H1 (cell line): ENCODE results near the gene LSM3. TPM values are rescaled to one million over a fixed set of nuclear protein-coding genes. Genes with fewer than 3 reads are reported as not detected.

Source experiments
- BCL11A ChIP-seq, 2 experiments: IDR thresholded peaks; one replicate each; pipeline ENCODE4 v1.6.1; 2011; ENCODE audit warnings: low read depth in 2 of 2, low read length in 2 of 2, mild to moderate bottlenecking in 2 of 2
- CHD1 ChIP-seq: IDR thresholded peaks from 2 replicates; pipeline ENCODE4 v1.6.1; 2012; ENCODE audit warnings: low read depth, low read length, improper control_type of control experiment
- CHD7 ChIP-seq: fragments of 300-600 bp; sonication (generic); IDR thresholded peaks from 2 replicates; pipeline ENCODE4 v1.7.1; 2012; ENCODE audit warnings: low read length, moderate library complexity, mild to moderate bottlenecking, inconsistent platforms; ENCODE audit not compliant: insufficient replicate concordance
- HDAC2 ChIP-seq, 2 experiments: fragments of 300-600 bp in 1 of 2; sonication (generic) in 1 of 2; IDR thresholded peaks; 2 replicates each; pipeline ENCODE4 v1.6.1; 2011 to 2012; ENCODE audit warnings: low read depth in 2 of 2, low read length in 2 of 2, mild to moderate bottlenecking in 2 of 2, moderate library complexity in 2 of 2, borderline replicate concordance in 1 of 2, inconsistent platforms in 1 of 2
- JUND ChIP-seq: IDR thresholded peaks from 2 replicates; pipeline ENCODE4 v1.6.1; 2011; ENCODE audit warnings: mild to moderate bottlenecking, improper control_type of control experiment, low read length
- NANOG ChIP-seq: IDR thresholded peaks from 2 replicates; pipeline ENCODE4 v1.6.1; 2011; ENCODE audit warnings: low read length, low read depth, mild to moderate bottlenecking, inconsistent platforms; ENCODE audit not compliant: insufficient read depth, poor library complexity, severe bottlenecking
- POLR2A ChIP-seq, 2 experiments: IDR thresholded peaks; 1 replicate in 1 of 2; 2 replicates in 1 of 2; pipeline ENCODE4 v1.6.1; 2011; ENCODE audit warnings: low read depth in 2 of 2, low read length in 2 of 2, mild to moderate bottlenecking in 2 of 2; ENCODE audit errors: control extremely low read depth in 1 of 2
- SIX5 ChIP-seq: IDR thresholded peaks from 2 replicates; pipeline ENCODE4 v1.6.1; 2011; ENCODE audit warnings: mild to moderate bottlenecking, low read depth, low read length
- SP2 ChIP-seq: IDR thresholded peaks from 2 replicates; pipeline ENCODE4 v1.6.1; 2012; ENCODE audit warnings: mild to moderate bottlenecking, low read length, inconsistent platforms
- SRF ChIP-seq: IDR thresholded peaks from 2 replicates; pipeline ENCODE4 v1.6.1; 2011; ENCODE audit warnings: mild to moderate bottlenecking, low read depth, low read length, moderate library complexity
- SUZ12 ChIP-seq: fragments of 200-600 bp; sonication (generic); IDR thresholded peaks from 2 replicates; pipeline ENCODE4 v1.6.1; 2012; ENCODE audit warnings: mild to moderate bottlenecking, inconsistent platforms, low read length, moderate library complexity, mixed read lengths
- polyA plus RNA-seq, 7 experiments: library from polyadenylated mRNA; depleted of rRNA in 3 of 7; stranded (reverse) in 5 of 7; unstranded in 2 of 7; fragments of >200 nt in 5 of 7; fragments of 200-250 nt in 2 of 7; gene quantifications; 1 replicate in 5 of 7; 2 replicates in 1 of 7; 4 replicates in 1 of 7; pipeline versions ENCODE4 v1.2.1 to v1.2.3, GENCODE V29; 2011 to 2013; ENCODE audit warnings: missing spikeins in 2 of 7, mixed read lengths in 2 of 7
- total RNA-seq: library from RNA; stranded (reverse); fragmentation: NEBNext Ultra II Directional; extraction: Animal tissue kit (Norgen Biotek cat#: 25700); gene quantifications from 2 replicates; pipeline ENCODE4 v1.2.1, GENCODE V29; 2021

Gene LSM3
- total and polyA plus RNA-seq, 2 of the 8 experiments (the other 6 are each of a cell fraction or from before 2014, with no cell fraction given): 7.1 to 25.4 TPM

GRCh38 chr3:14216257-14217048 is 37.8 kb downstream of the LSM3 start (continued):
- TF ChIP-seq CHD7 (no peak), SIX5 (no peak), SP2 (no peak), NANOG (no peak), SRF (no peak), BCL11A (IDR thresholded peaks at IDR 0.05; ENCODE audit: low read depth in 2 of 2, low read length in 2 of 2) (no peak), JUND (no peak), HDAC2 (IDR thresholded peaks at IDR 0.05; ENCODE audit: borderline replicate concordance in 1 of 2, low read depth in 2 of 2, low read length in 2 of 2) (no peak), SUZ12 (no peak), POLR2A (IDR thresholded peaks at IDR 0.05; ENCODE audit: control extremely low read depth in 1 of 2, low read depth in 2 of 2, low read length in 2 of 2) (peak in 1 of 2 experiments; percentile 49; a peak in 2 of 3 replicates), CHD1 (no peak)
